SK-N-MC (cell line): ENCODE data around the gene CHTF18.

Experiments used
- EZH2 ChIP-seq: fragments of 200-600 bp; sonication (generic); IDR thresholded peaks from one replicate; pipeline ENCODE4 v1.6.1; 2017; ENCODE audit warnings: antibody characterized with exemption
- FOXP2 ChIP-seq: optimal IDR thresholded peaks from 2 replicates; pipeline ENCODE3; 2011; ENCODE audit warnings: mild to moderate bottlenecking, moderate library complexity; ENCODE audit not compliant: insufficient read depth; ENCODE audit errors: extremely low read length, control extremely low read depth
- POLR2AphosphoS5 ChIP-seq: IDR thresholded peaks from 2 replicates; pipeline ENCODE4 v1.6.1; 2012; ENCODE audit warnings: mild to moderate bottlenecking, low read depth, low read length, borderline replicate concordance

DNA sequence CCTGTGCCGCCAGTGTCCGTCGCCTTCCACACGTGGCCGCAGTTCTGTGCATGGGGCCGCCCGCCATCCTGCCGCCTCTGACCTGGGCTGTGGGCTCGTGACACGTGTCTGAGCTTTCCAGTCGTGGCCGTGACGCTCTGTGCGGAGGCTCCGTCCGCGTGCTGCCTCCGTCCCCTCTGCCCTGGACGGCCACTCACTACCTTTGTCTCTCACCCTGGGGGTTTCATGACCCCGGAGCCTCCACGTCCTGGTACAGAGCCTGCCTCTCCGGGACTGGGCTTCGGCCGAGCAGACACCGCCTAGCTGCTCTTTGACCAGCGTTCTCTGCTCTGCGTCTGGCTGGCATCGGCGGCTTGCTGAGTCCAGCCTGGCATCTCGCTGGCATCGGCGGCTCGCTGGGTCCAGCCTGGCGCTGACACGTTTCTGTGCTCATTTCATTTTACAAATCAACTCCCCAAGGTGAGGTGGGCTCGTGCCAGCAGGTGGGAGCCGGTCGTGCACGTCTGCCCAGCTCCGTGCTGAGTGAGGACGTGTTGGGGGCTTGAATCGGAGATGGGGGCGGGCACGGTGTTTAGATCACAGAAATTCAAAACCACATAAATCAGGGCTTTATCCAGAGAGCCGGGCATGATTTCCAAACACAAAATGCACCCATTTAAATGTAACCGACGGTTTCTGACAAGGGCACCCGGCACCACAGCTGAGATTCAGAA lies 56.4 kb downstream of the CHTF18 start:
- TF ChIP-seq EZH2 (no peak), POLR2AphosphoS5 (no peak), FOXP2 (no peak)
